RWPE2 (cell line): Measurements from ENCODE around the gene DNHD1.

Experiments used
- ATAC-seq: fragments of 200-7000 bp; cut with Tn5 transposase; 3 replicates; pipeline ENCODE4 v1.9.1; 2021; ENCODE audit warnings: low read depth
- DNase-seq: peaks from one replicate; pipeline ENCODE4 v3.0.0-alpha.2; 2020; ENCODE audit warnings: low spot score
- H3K27ac ChIP-seq: fragments of 450-650 bp; 2 replicates; pipeline ENCODE4 v1.5.1; 2017; ENCODE audit warnings: mild to moderate bottlenecking; ENCODE audit not compliant: poor library complexity, severe bottlenecking
- H3K27me3 ChIP-seq: fragments of 250-450 bp; sonication (Bioruptor Pico); 2 replicates; pipeline ENCODE4 v1.5.1; 2021; ENCODE audit warnings: mild to moderate bottlenecking, moderate library complexity; ENCODE audit not compliant: insufficient read depth, poor library complexity, severe bottlenecking
- H3K36me3 ChIP-seq: fragments of 250-450 bp; sonication (Bioruptor Pico); 2 replicates; pipeline ENCODE4 v1.5.1; 2020; ENCODE audit warnings: low read depth, mild to moderate bottlenecking, moderate library complexity
- H3K4me1 ChIP-seq: fragments of 250-450 bp; sonication (Bioruptor Pico); 2 replicates; pipeline ENCODE4 v1.5.1; 2021; ENCODE audit warnings: mild to moderate bottlenecking, moderate library complexity; ENCODE audit not compliant: insufficient read depth, poor library complexity, severe bottlenecking
- H3K4me3 ChIP-seq: fragments of 250-450 bp; sonication (Bioruptor Pico); 2 replicates; pipeline ENCODE4 v1.5.1; 2021; ENCODE audit warnings: mild to moderate bottlenecking, moderate library complexity; ENCODE audit not compliant: severe bottlenecking
- H3K9me3 ChIP-seq: fragments of 250-450 bp; sonication (Bioruptor Pico); 2 replicates; pipeline ENCODE4 v1.5.1; 2021; ENCODE audit warnings: mild to moderate bottlenecking, moderate library complexity; ENCODE audit not compliant: severe bottlenecking
- CTCF ChIP-seq: fragments of 450-650 bp; IDR thresholded peaks from one replicate; pipeline ENCODE4 v1.5.1; 2017; ENCODE audit warnings: mild to moderate bottlenecking, moderate library complexity; ENCODE audit not compliant: poor library complexity, severe bottlenecking

Gene DNHD1

GRCh38 chr11:6538456-6538855, 41.4 kb downstream of the DNHD1 start:
- no peaks in the 10 kb centered on the region for H3K4me1 ChIP-seq
- DNase-seq (no peak), ATAC-seq (peak; percentile 23; the same call in 1 of the 3 replicates)
- no peak overlapping the region for H3K27ac ChIP-seq
- no peaks in the 10 kb centered on the region for H3K9me3 ChIP-seq
- no peaks in the 10 kb centered on the region for H3K36me3 ChIP-seq
- H3K4me3 ChIP-seq: no peak overlapping the region
- TF ChIP-seq CTCF: no peak
- H3K27me3 ChIP-seq: no peaks in the 10 kb centered on the region

DNA sequence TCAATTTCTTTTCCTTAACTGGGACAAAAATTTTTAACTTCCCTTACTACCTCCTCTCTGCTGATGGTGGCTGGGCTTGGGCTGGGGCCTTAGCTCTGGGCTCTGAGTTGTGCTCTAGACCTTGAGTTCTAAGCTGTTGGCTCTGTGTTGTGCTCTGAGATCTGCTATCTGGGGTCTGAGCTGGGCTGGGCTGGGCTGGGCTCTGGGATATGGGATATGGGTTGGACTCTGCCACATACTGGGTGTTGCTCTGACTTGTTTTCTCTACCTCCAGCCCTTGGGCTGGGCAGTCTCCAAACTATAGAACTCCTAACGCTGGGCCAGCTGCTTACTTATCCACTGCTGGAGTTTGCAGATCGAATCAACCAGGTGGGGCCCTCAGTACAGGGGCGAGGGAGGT, 41.9 kb downstream of the DNHD1 start:
- Histone ChIP-seq H3K4me1 (no peaks in the 10 kb centered on the region), H3K27me3 (no peaks in the 10 kb centered on the region), H3K27ac (no peak overlapping the region), H3K9me3 (no peaks in the 10 kb centered on the region), H3K4me3 (no peak overlapping the region), H3K36me3 (no peaks in the 10 kb centered on the region)
- peak; percentile 27 for ATAC-seq
- no peak for DNase-seq
- no peak for TF ChIP-seq CTCF

DNA sequence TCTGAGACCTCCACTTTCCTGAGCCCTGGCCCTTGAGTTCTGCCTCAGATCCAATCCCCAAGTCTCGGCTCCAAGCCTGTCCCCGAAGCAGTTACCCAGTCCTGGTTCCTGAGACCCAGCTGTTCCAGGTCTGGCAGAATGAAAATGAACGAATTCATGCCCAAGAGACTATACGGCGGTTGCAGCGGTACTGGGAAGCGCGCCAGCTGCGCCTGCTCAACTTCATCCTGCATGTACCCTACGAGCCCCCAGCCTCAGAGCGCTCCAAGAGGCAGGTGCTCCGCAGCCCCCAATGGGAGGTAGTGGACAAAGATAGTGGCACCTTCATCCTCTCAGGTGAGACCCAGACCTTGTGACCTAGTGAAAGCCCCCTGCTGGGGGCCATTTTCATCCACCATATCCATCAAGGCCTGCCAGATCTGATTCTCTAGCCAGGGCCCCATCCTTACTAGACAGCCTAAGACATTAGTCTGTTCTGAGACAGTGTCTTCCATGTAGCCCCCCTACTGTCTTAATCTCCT, 42.7 kb downstream of the DNHD1 start:
- Histone ChIP-seq H3K36me3 (no peaks in the 10 kb centered on the region), H3K4me1 (no peaks in the 10 kb centered on the region), H3K4me3 (no peak overlapping the region), H3K9me3 (no peaks in the 10 kb centered on the region), H3K27me3 (no peaks in the 10 kb centered on the region), H3K27ac (no peak overlapping the region)
- no peak for TF ChIP-seq CTCF
- ATAC-seq: no peak
- no peak for DNase-seq

DNA sequence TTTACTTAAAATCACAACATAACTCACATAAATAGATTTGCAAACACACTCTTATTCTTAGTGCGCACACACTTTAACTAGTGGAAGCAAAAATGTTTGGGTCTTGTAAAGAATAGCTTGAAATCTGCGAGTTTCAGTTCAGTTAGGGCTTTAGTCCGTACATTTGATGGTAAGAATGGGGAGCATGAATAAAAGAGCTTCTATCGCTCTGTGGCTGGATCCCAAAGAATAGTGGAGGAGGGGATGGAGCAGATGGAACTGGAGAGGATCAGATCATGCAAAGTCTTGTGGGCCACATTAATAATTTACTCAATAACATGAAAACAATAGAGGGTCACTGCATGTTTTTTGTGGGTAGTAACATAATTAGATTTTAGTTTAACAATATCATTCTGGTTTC, 44.3 kb downstream of the DNHD1 start:
- Histone ChIP-seq H3K27me3 (no peaks in the 10 kb centered on the region), H3K9me3 (no peaks in the 10 kb centered on the region), H3K27ac (no peak overlapping the region), H3K4me1 (no peaks in the 10 kb centered on the region), H3K36me3 (no peaks in the 10 kb centered on the region), H3K4me3 (no peak overlapping the region)
- DNase-seq (no peak), ATAC-seq (no peak)
- no peak for TF ChIP-seq CTCF

- no peak for ATAC-seq
Observed at GRCh38 chr11:6542727-6543126, 45.6 kb downstream of the DNHD1 start.

More at GRCh38 chr11:6542727-6543126, 45.6 kb downstream of the DNHD1 start:
- Histone ChIP-seq H3K9me3 (no peaks in the 10 kb centered on the region), H3K4me1 (no peaks in the 10 kb centered on the region), H3K36me3 (no peaks in the 10 kb centered on the region), H3K27me3 (no peaks in the 10 kb centered on the region), H3K27ac (no peak overlapping the region), H3K4me3 (no peak overlapping the region)
- DNase-seq: no peak
- no peak for TF ChIP-seq CTCF
